Urinary bladder (tissue), 4 donors: ENCODE results near the gene FSHB. TPM values are rescaled to one million over a fixed set of nuclear protein-coding genes. Genes with fewer than 3 reads are reported as not detected.
"Not testable (repeated sequence)": the region's sequence is repeated elsewhere in the genome, so short reads cannot be mapped to it uniquely, and the experiment has no call there.

Source experiments
- DNase-seq: peaks from one replicate; pipeline ENCODE4 v3.0.0-alpha.2; 2015; ENCODE audit errors: extremely low spot score
- H3K27ac ChIP-seq: one replicate; pipeline ENCODE4 v1.5.1; 2013; ENCODE audit warnings: low read depth, mild to moderate bottlenecking, moderate library complexity
- H3K36me3 ChIP-seq: one replicate; pipeline ENCODE4 v1.6.1; 2013; ENCODE audit warnings: mild to moderate bottlenecking, moderate library complexity; ENCODE audit not compliant: insufficient read depth
- H3K4me1 ChIP-seq: one replicate; pipeline ENCODE4 v1.6.1; 2013; ENCODE audit warnings: mild to moderate bottlenecking, moderate library complexity; ENCODE audit not compliant: insufficient read depth
- H3K4me3 ChIP-seq: one replicate; pipeline ENCODE4 v1.5.1; 2013; ENCODE audit warnings: low read depth, low read length
- whole genome bisulfite sequencing: extraction: QIAGEN DNeasy Blood & Tissue Kit; methylation state at CpG from one replicate; pipeline ENCODE4 v1.1.7; 2013; 5-methylcytosine and 5-hydroxymethylcytosine counted together
- polyA plus RNA-seq: library from polyadenylated mRNA; stranded (reverse); fragments of 200-250 nt; gene quantifications from one replicate; pipeline ENCODE4 v1.2.3, GENCODE V29; 2013
- total RNA-seq: library from RNA; depleted of rRNA; stranded (reverse); fragments of >200 nt; gene quantifications from one replicate; pipeline ENCODE4 v1.2.3, GENCODE V29; 2014
- donor health status: healthy with polysubstance abuse.
- donor health status: healthy.

The FSHB gene
- total and polyA plus RNA-seq, 2 donors = not detected

DNA sequence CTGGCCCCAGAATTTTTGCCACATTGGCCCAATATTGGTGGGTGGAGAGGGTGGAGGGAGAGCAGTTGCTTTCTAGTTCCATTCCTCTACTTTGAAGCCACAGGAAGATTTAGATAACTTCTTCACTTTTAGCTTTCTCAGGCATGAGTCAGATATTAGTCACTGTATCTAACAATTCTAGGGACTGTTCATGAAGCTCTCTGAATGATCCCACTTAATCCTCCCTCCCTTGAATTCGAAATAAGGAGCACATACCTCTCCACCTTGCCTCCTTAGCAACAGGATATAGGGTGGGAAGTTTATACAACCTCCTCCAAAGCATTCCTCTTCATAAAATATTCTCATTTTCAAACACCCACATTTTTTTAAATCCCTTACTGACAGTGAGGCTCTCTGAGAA, 13.5 kb downstream of the FSHB start:
- no peak overlapping the region for H3K4me3 ChIP-seq
- 6% methylated on average over 1 of the region's 1 CpG for WGBS
- H3K4me1 ChIP-seq = no peaks in the 10 kb centered on the region
- no peak overlapping the region for H3K27ac ChIP-seq
- DNase-seq = no peak
- H3K36me3 ChIP-seq = no peaks in the 10 kb centered on the region

DNA sequence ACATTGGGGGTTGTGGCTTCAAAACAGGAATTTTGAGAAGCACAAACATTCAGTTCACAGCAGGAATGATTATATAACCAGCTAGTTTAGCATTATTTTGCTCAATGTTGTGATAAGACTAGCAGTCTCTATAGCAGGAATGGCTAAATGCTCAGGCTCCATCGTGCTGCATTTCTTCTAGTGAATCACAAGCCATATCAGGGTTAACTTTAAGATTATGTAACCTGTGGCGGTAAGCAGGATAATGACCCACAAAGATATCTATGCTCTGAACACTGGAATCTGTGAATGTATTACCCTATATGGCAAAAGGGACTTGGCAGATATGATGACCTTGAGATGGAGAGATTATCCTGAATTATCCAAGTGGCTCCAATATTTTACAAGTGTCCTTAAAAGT, 14.8 kb downstream of the FSHB start:
- 32% methylated on average over 2 of the region's 2 CpGs for WGBS
- no peaks in the 10 kb centered on the region for H3K4me1 ChIP-seq
- H3K27ac ChIP-seq = no peak overlapping the region
- H3K36me3 ChIP-seq = no peaks in the 10 kb centered on the region
- no peak for DNase-seq
- H3K4me3 ChIP-seq = no peak overlapping the region

DNA sequence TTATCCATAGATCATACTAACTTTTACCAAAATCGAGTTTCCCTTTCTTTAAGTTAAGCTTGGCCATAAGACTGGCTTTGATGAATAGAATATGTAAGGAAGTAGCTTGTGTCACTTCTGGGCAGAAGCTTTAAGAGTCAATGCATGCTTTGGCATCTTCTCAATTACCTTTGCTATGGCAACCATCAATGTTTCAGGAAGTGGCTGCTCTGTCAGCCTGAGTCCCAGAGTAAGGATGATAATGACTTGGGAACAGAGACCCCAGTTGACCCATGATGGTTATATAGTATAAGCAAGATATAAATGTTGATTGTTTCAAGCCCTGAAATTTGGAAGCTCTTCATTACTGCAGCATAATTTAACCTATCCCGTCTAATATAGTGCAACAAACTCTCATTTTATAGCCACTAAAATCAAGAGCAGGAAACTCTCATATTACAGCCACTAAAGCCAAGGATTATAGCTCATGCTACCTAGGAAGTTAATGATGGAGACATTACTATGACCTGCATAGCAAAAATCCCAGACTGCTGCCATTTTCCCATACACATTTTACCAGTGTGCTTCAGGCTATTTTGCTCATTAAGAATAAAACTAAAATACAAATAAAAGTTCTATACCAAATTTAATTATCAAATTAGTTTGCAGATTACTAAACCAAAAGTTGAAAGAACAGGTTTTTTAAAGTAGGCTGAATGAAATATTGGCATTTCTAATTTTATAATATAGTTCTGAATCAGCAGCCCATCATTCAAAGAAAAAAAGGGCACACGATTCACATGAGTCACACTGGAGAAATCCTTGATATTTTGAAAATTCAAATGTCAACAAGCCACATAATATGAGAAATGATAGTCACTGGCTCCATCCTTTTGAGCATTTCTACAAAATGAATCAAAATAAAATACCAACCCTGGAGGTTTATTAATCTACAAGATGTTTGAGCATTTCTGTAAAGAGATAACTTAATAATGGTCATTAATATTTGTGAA, 23.8 kb downstream of the FSHB start:
- H3K4me3 ChIP-seq = no peak overlapping the region
- WGBS = 41% methylated on average over 3 of the region's 3 CpGs
- no peaks in the 10 kb centered on the region for H3K36me3 ChIP-seq
- no peak overlapping the region for H3K27ac ChIP-seq
- DNase-seq = no peak
- H3K4me1 ChIP-seq = no peaks in the 10 kb centered on the region

DNA sequence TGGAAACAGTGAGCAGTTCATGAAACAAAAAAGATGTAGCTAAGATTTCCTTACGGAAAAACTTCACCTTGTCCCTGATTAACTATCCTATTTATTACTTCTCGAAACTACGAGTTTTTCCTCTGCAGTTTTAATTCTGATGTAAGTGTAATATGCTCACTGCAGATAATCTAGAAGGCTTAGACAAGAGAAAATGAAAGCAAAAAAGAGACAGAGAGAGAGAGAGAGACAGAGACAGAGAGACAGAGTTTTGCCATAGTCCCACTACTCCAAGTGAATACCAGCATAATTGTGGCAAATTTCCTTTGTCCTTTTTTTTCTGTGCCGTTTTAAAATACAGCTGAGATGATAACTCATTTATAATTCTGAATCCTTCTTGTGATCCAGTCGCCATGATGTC, 24.8 kb downstream of the FSHB start:
- Histone ChIP-seq H3K36me3 (no peaks in the 10 kb centered on the region), H3K4me1 (no peaks in the 10 kb centered on the region), H3K27ac (no peak overlapping the region), H3K4me3 (no peak overlapping the region)
- DNase-seq = no peak
- WGBS = 67% methylated on average over 5 of the region's 5 CpGs

DNA sequence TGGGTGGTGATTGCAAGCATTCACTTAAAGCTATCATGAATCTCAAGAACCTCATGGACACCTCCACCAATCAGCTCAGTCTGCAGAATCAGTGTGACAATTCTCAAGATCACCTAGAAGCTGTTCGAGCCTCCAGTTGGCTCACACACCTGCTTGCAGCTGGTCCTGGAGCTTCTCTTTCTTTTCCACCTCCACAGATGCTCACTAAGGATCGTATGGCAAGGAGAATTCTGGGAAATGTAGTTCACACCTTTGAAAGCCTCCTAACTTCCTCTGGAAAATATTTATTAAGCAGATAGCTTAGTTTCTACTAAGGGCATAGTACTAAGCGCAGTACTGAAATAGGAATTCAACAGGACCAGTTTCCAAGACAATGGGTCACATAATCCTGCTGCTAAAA, 26.2 kb downstream of the FSHB start:
- H3K4me1 ChIP-seq = no peaks in the 10 kb centered on the region
- no peak overlapping the region for H3K27ac ChIP-seq
- WGBS = 63% methylated on average over 3 of the region's 3 CpGs
- no peaks in the 10 kb centered on the region for H3K36me3 ChIP-seq
- no peak for DNase-seq
- H3K4me3 ChIP-seq = no peak overlapping the region

DNA sequence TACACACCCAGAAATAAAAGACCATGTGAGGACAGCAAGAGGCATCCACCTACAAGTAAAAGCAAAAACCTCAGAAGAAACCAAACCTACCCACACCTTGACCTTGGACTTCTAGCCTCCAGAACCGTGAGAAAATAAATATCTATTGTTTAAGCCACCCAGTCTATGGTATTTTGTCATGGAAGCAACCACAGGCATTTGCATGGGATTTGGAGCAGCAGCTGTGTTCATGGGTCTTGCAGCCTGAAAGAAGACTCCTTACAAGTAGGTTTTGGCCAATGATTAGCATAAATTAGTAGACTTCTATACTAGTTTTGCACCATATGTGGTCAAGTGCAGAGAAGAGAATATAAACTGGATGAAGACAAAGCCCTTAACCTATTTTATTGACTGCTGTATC, 27.9 kb downstream of the FSHB start:
- Histone ChIP-seq H3K36me3 (no peaks in the 10 kb centered on the region), H3K27ac (no peak overlapping the region), H3K4me1 (no peaks in the 10 kb centered on the region), H3K4me3 (no peak overlapping the region)
- DNase-seq = no peak
- WGBS = 48% methylated on average over 1 of the region's 1 CpG

DNA sequence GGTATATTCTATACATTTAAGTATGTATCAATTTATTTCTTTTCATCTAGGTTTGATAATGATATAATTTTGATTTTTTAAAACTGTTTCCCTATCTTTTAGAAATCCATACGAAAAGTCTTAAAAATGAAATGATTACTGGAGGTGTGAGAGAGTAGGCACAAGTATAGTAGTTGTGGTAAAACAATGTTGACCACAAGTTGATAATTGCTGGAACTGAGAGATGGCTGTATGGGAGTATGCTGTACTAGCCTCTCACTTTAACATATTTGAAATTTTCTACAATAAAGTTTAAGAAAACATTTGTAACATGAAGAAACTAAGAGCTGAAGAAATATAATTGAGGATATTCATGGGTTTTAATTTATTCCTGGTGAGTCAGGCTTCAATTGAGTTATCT, 30.0 kb downstream of the FSHB start:
- no peak for DNase-seq
- H3K36me3 ChIP-seq = no peaks in the 10 kb centered on the region
- 79% methylated on average over 1 of the region's 1 CpG for WGBS
- H3K4me1 ChIP-seq = no peaks in the 10 kb centered on the region
- no peak overlapping the region for H3K4me3 ChIP-seq
- H3K27ac ChIP-seq = no peak overlapping the region

DNA sequence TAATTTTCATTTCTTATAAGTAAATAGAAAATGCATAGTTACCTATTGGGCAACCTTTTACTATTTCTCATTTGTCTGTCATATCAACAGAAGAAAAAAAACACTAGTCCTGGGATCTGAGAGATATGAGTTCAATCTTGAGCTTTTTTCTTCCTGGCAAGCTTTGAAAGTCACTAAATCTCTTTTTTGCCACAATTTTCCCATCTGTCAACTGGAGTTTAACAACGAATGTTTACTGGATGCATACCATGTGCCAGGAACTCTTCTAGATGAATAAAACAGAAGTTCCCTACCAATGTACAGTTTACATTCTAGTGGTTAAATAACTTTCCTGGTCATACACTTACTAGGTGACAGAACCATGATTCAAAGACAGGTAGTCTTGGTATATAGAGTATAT, 31.0 kb downstream of the FSHB start:
- Histone ChIP-seq H3K27ac (no peak overlapping the region), H3K4me3 (no peak overlapping the region), H3K4me1 (no peaks in the 10 kb centered on the region), H3K36me3 (no peaks in the 10 kb centered on the region)
- no peak for DNase-seq
- 43% methylated on average over 1 of the region's 1 CpG for WGBS

DNA sequence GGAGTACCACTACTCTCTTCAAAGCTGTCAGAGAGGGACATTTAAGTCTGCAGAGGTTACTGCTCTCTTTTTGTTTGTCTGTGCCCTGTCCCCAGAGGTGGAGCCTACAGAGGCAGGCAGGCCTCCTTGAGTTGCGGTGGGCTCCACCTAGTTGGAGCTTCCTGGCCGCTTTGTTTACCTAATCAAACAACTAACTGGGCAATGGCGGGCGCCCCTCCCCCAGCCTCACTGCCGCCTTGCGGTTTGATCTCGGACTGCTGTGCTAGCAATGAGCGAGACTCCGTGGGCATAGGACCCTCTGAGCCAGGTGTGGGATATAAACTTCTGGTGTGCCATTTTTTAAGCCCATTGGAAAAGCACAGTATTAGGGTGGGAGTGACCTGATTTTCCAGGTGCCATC, 37.8 kb downstream of the FSHB start:
- not testable (repeated sequence) for H3K4me1 ChIP-seq, H3K4me3 ChIP-seq, DNase-seq, H3K27ac ChIP-seq, H3K36me3 ChIP-seq
- WGBS = 92% methylated on average over 9 of the region's 9 CpGs

DNA sequence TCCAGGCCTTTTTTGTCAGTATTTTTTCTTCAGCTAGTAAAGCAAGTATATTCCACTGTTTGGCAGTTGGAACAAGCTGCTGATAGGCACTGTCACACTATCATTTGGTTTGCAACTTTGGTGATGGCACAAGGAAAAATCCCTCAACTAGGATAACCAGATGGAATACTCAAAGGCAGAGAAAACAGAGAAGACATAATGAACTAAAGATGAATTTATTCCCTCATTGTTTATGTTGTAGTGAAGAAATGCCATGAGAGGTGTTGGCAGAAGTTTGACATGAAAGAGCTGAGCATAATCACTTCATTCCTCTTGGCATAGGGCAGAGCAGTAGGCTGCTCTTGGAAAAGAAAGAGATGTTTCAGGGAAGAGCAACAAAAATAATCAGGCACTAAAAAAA, 39.9 kb downstream of the FSHB start:
- Histone ChIP-seq H3K36me3 (no peaks in the 10 kb centered on the region), H3K4me3 (no peak overlapping the region), H3K4me1 (no peaks in the 10 kb centered on the region), H3K27ac (no peak overlapping the region)
- no peak for DNase-seq

DNA sequence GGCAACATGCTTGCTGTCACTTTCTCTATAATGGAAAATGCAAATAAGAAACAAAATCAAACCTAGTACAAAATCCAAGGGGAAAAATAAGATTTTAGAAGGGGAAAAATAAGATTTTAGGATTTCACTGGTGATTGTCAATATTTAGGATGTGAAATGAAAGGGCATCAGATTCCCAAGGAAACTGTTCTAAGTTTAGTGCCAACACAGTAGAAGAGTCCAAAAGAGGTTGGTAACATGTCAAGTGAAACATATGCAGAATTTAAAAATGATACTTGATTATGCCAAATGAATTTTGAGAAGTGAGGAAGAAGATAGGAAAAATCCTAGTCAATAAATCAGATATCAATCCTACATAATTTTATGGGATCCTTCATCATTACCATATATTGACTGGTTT, 46.4 kb downstream of the FSHB start:
- H3K4me3 ChIP-seq = no peak overlapping the region
- no peaks in the 10 kb centered on the region for H3K4me1 ChIP-seq
- DNase-seq = no peak
- no peak overlapping the region for H3K27ac ChIP-seq
- H3K36me3 ChIP-seq = no peaks in the 10 kb centered on the region

DNA sequence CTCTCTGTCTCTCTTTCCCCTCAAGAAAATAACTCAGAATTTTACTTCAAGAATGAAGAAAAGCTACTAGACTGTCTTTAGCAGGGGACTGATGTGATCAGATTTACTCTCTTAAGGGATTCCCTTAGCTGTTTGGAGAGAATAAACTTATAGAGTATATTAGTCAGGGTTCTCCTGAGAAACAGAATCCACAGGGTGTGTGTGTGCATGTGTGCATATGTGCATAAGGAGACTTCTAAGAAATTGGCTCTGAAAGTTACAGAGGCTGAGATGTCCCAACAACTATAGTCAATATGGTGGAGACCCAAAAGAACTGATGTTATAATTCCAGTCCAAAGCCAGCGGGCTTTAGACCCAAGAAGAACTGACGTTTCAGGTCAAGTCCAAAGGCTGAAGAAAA, 49.0 kb downstream of the FSHB start:
- no peak for DNase-seq
- Histone ChIP-seq H3K4me3 (no peak overlapping the region), H3K27ac (no peak overlapping the region), H3K36me3 (no peaks in the 10 kb centered on the region), H3K4me1 (no peaks in the 10 kb centered on the region)
- WGBS = 82% methylated on average over 2 of the region's 2 CpGs

DNA sequence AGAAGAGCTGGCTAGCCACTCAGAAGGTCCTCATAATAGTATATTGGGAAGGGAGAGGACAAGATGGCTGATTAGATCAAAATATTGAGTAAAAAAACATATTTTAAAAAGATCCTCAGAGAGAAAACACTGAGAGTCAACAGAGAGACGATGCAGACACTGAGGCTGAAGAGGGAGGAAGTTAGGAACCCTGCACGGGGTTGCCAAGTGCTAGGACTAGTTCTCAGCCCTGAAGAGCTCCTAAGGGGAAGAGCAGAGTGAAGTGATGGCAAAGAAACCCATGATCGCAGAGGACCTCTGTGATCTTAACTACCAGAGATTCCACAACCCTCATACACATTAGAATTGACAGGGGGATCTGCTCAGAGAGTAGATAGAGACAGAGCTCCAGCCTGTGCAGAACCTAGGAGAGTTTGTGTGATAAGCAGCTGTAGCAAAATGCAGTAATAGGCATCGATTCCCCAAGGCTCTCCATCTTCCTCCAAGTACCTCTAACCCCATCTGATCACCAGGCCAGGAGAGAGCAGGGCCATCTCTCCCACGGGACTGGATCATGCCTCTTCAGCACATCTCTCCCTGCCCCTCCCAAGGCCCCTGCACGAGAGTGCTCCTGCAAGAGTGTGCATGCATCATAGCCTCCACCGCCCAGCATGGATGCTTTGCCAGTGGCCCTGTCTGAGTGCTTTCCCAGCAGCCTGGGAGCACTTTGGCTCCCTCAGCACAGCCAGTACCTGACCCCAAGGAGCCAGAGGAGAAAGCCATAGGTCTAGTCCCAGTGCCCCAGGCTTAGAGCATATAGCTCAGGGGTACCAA, 50.9 kb downstream of the FSHB start:
- H3K4me1 ChIP-seq = no peaks in the 10 kb centered on the region
- H3K27ac ChIP-seq = no peak overlapping the region
- no peak for DNase-seq
- 74% methylated on average over 7 of the region's 7 CpGs for WGBS
- no peak overlapping the region for H3K4me3 ChIP-seq
- H3K36me3 ChIP-seq = no peaks in the 10 kb centered on the region

DNA sequence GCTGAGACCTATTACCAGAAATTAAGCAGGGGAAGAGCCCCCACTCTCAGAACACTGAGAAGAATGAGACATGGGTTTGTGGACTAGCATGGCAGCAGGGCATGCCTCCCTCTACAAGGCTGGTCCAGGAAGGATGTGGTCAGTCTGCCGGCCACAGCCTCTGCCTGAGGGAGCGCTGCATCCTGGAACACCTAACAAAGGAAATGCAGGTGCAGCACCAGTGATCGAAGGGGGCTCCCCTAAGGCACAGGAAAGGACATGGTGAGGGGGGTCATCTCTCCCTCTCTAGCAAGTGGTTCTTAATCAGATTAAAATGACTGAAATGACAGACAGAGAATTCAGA, 51.4 kb downstream of the FSHB start:
- 54% methylated on average over 3 of the region's 3 CpGs for WGBS
- DNase-seq = no peak

More for the DNA sequence above, 51.4 kb downstream of the FSHB start:
- H3K4me1 ChIP-seq = no peaks in the 10 kb centered on the region
- no peaks in the 10 kb centered on the region for H3K36me3 ChIP-seq
- H3K27ac ChIP-seq = no peak overlapping the region
- H3K4me3 ChIP-seq = no peak overlapping the region
